ENCODE results near the gene TRAF3. TPM values are rescaled to one million over a fixed set of nuclear protein-coding genes. Genes with fewer than 3 reads are reported as not detected.

TRAF3 gene
- total and polyA plus RNA-seq, 4 donors = 2.1 to 12.0 (median 5.2) TPM

DNA sequence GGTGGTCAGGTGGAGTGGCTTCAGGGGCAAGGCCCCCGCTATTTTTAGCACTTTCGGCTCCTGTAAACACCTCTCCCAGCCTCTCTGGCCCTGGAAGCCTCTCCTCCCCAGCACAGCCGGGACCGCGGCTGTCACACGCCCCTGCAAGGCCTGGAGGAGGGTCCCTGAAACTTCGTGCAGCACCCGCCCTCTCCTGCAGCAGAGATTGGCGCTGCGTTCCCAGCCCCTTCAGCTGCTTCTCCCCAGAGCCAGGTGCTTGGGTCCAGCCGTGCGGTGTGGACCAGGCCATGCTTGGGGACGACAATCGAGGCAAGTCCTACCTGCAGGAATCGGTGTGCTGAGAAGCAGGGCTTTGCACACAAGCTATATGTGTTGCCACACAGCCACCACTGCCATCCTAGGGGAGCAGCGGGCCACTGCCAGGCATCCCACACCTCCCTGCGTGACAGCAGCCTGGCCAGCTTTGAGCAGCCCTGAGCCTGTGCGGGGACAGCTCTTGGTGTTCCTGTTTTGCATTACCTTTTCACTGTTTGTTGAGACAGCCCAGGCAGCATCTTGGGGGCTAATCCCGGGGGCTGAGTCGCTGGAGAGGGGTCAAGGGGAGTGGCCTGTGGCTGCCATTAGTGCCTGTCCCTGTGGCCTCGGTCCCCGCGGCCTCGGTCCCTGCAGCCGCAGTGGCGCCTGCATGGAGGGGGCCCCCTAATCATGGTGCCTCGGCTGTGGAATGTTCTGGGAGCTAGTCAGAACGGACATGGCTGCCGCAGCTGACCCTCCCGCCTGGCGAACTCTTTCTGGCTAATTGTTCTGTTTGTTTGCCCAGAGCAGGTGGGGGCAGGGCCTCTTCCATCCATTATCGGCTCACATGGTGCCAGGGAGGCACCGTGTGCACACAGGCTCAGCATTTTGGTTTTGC lies 27.6 kb upstream of the TRAF3 start:
- no peak overlapping the region for H3K27ac ChIP-seq (ENCODE audit: low read depth in 1 of 2, low read length in 2 of 2)
- H3K36me3 ChIP-seq (ENCODE audit: control insufficient read depth in 4 of 4, insufficient read depth in 3 of 4, low read depth in 1 of 4, low read length in 3 of 4) = peaks cover 0 to 2% (median 0%) of the 10 kb centered on the region in 4 donors
- 93% methylated on average over 33 of the region's 33 CpGs for WGBS

DNA sequence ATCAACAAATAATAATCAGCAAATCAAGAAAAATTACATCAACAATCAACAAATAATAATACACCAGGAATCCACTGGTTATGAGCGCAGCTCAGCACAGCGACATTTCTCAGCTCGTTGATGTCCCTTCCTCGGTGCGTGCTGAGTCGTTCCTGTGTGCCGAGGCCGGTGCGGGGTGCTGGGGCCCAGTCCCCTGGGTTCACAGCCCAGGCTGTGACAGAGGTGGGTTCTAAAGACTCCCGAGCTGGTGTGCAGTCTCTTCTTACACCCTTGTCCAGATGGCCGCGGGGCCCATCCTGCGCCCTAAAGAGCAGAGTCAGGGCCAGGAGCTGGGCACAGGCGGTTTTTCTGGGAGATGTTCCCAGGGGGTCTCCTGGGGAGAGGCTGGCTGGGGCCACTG lies 26.9 kb upstream of the TRAF3 start:
- Histone ChIP-seq H3K9ac (ENCODE audit: low read depth in 1 of 2, low read length in 2 of 2) (no peak overlapping the region), H3K27ac (ENCODE audit: low read depth in 1 of 2, low read length in 2 of 2) (no peak overlapping the region), H3K4me3 (ENCODE audit: low read depth in 1 of 3, low read length in 3 of 3) (no peak overlapping the region), H3K27me3 (ENCODE audit: control insufficient read depth in 4 of 4, insufficient read depth in 4 of 4, low read length in 3 of 4) (no peaks in the 10 kb centered on the region), H3K36me3 (ENCODE audit: control insufficient read depth in 4 of 4, insufficient read depth in 3 of 4, low read depth in 1 of 4, low read length in 3 of 4) (peaks cover 0 to 2% (median 0%) of the 10 kb centered on the region in 4 donors), H3K4me1 (ENCODE audit: control insufficient read depth in 4 of 4, insufficient read depth in 4 of 4, low read length in 3 of 4) (no peaks in the 10 kb centered on the region), H3K9me3 (ENCODE audit: control insufficient read depth in 4 of 4, low read length in 3 of 4) (no peaks in the 10 kb centered on the region)
- TF ChIP-seq GABPA (IDR thresholded peaks at IDR 0.05 in 1 of 2, conservative IDR thresholded peaks at IDR 0.05 in 1 of 2) = no peak
- no peak for TF ChIP-seq EGR1 (IDR thresholded peaks at IDR 0.05; ENCODE audit: low read depth in 2 of 2)
- TF ChIP-seq, protein P1, sequence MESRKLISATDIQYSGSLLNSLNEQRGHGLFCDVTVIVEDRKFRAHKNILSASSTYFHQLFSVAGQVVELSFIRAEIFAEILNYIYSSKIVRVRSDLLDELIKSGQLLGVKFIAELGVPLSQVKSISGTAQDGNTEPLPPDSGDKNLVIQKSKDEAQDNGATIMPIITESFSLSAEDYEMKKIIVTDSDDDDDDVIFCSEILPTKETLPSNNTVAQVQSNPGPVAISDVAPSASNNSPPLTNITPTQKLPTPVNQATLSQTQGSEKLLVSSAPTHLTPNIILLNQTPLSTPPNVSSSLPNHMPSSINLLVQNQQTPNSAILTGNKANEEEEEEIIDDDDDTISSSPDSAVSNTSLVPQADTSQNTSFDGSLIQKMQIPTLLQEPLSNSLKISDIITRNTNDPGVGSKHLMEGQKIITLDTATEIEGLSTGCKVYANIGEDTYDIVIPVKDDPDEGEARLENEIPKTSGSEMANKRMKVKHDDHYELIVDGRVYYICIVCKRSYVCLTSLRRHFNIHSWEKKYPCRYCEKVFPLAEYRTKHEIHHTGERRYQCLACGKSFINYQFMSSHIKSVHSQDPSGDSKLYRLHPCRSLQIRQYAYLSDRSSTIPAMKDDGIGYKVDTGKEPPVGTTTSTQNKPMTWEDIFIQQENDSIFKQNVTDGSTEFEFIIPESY (IDR thresholded peaks at IDR 0.05) = no peak
- TF ChIP-seq FOXA1 (IDR thresholded peaks at IDR 0.05) = no peak
- TF ChIP-seq, protein P2, sequence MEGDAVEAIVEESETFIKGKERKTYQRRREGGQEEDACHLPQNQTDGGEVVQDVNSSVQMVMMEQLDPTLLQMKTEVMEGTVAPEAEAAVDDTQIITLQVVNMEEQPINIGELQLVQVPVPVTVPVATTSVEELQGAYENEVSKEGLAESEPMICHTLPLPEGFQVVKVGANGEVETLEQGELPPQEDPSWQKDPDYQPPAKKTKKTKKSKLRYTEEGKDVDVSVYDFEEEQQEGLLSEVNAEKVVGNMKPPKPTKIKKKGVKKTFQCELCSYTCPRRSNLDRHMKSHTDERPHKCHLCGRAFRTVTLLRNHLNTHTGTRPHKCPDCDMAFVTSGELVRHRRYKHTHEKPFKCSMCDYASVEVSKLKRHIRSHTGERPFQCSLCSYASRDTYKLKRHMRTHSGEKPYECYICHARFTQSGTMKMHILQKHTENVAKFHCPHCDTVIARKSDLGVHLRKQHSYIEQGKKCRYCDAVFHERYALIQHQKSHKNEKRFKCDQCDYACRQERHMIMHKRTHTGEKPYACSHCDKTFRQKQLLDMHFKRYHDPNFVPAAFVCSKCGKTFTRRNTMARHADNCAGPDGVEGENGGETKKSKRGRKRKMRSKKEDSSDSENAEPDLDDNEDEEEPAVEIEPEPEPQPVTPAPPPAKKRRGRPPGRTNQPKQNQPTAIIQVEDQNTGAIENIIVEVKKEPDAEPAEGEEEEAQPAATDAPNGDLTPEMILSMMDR (IDR thresholded peaks at IDR 0.05; ENCODE audit: low read depth, low read length, missing input control) = no peak
- no peak for TF ChIP-seq TAF1 (conservative IDR thresholded peaks at IDR 0.05)
- TF ChIP-seq JUND (IDR thresholded peaks at IDR 0.05) = no peak
- TF ChIP-seq NR2F2 (IDR thresholded peaks at IDR 0.05) = no peak
- TF ChIP-seq, protein P3, sequence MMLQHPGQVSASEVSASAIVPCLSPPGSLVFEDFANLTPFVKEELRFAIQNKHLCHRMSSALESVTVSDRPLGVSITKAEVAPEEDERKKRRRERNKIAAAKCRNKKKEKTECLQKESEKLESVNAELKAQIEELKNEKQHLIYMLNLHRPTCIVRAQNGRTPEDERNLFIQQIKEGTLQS (IDR thresholded peaks at IDR 0.05) = no peak
- no peak for TF ChIP-seq FOXA2 (IDR thresholded peaks at IDR 0.05)
- TF ChIP-seq, protein P4, sequence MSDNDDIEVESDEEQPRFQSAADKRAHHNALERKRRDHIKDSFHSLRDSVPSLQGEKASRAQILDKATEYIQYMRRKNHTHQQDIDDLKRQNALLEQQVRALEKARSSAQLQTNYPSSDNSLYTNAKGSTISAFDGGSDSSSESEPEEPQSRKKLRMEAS (IDR thresholded peaks at IDR 0.05) = no peak
- no peak for TF ChIP-seq YY1 (IDR thresholded peaks at IDR 0.05)
- TF ChIP-seq, protein P5, sequence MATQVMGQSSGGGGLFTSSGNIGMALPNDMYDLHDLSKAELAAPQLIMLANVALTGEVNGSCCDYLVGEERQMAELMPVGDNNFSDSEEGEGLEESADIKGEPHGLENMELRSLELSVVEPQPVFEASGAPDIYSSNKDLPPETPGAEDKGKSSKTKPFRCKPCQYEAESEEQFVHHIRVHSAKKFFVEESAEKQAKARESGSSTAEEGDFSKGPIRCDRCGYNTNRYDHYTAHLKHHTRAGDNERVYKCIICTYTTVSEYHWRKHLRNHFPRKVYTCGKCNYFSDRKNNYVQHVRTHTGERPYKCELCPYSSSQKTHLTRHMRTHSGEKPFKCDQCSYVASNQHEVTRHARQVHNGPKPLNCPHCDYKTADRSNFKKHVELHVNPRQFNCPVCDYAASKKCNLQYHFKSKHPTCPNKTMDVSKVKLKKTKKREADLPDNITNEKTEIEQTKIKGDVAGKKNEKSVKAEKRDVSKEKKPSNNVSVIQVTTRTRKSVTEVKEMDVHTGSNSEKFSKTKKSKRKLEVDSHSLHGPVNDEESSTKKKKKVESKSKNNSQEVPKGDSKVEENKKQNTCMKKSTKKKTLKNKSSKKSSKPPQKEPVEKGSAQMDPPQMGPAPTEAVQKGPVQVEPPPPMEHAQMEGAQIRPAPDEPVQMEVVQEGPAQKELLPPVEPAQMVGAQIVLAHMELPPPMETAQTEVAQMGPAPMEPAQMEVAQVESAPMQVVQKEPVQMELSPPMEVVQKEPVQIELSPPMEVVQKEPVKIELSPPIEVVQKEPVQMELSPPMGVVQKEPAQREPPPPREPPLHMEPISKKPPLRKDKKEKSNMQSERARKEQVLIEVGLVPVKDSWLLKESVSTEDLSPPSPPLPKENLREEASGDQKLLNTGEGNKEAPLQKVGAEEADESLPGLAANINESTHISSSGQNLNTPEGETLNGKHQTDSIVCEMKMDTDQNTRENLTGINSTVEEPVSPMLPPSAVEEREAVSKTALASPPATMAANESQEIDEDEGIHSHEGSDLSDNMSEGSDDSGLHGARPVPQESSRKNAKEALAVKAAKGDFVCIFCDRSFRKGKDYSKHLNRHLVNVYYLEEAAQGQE (IDR thresholded peaks at IDR 0.05) = no peak
- TF ChIP-seq RAD21 (IDR thresholded peaks at IDR 0.05) = no peak
- 97% methylated on average over 14 of the region's 14 CpGs for WGBS
- DNase-seq (ENCODE audit: low spot score) = no peak

More for the DNA sequence above, 27.6 kb upstream of the TRAF3 start:
- H3K9ac ChIP-seq (ENCODE audit: low read depth in 1 of 2, low read length in 2 of 2) = no peak overlapping the region
- DNase-seq (ENCODE audit: low spot score) = no peak
- H3K4me3 ChIP-seq (ENCODE audit: low read depth in 1 of 3, low read length in 3 of 3) = no peak overlapping the region
- H3K9me3 ChIP-seq (ENCODE audit: control insufficient read depth in 4 of 4, low read length in 3 of 4) = no peaks in the 10 kb centered on the region
- H3K27me3 ChIP-seq (ENCODE audit: control insufficient read depth in 4 of 4, insufficient read depth in 4 of 4, low read length in 3 of 4) = no peaks in the 10 kb centered on the region
- H3K4me1 ChIP-seq (ENCODE audit: control insufficient read depth in 4 of 4, insufficient read depth in 4 of 4, low read length in 3 of 4) = no peaks in the 10 kb centered on the region
- TF ChIP-seq YY1 (IDR thresholded peaks at IDR 0.05) = no peak
- TF ChIP-seq SP1 (IDR thresholded peaks at IDR 0.05) = no peak
- no peak for TF ChIP-seq HNF4A (conservative IDR thresholded peaks at IDR 0.05)
- TF ChIP-seq HNF4G (IDR thresholded peaks at IDR 0.05) = no peak

All from liver (tissue), 9 donors.